Caco-2 (cell line): ENCODE measurements around the gene BMP6. TPM values are rescaled to one million over a fixed set of nuclear protein-coding genes. Genes with fewer than 3 reads are reported as not detected.
A peak's percentile ranks its signal among the peaks of the same experiment; 100 is the strongest.

ENCODE experiments used
- BruUV-seq: library from RNA; stranded (reverse); fragments of 400-500 nt; replicated peaks from 2 replicates; lab custom pipeline; 2021; lab: Mats Ljungman, UMichigan
- CTCF ChIA-PET: fragments of 300-600 bp; sonication (Branson Sonifier 250); formaldehyde crosslinking; loops from one replicate; lab custom pipeline; 2022; ENCODE audit warnings: antibody characterized with exemption; lab: Charles Lee
- POLR2A ChIA-PET: fragments of 300-600 bp; sonication (Branson Sonifier 250); formaldehyde crosslinking; loops from one replicate; lab custom pipeline; 2022; ENCODE audit warnings: antibody characterized with exemption; lab: Charles Lee
- DNase-seq, 2 experiments: peaks; one replicate each; pipeline versions ENCODE4 v3.0.0 to v3.0.0-alpha.2; 2020 to 2022
- H3K27me3 ChIP-seq: replicated peaks from 2 replicates; pipeline ENCODE4 v1.6.0; 2011; ENCODE audit warnings: low read length; ENCODE audit not compliant: control insufficient read depth, insufficient read depth
- H3K36me3 ChIP-seq: 2 replicates; pipeline ENCODE4 v1.5.1; 2011; ENCODE audit warnings: low read length; ENCODE audit not compliant: control insufficient read depth, insufficient read depth
- H3K4me1 ChIP-seq: fragments of 250-450 bp; sonication (Bioruptor Pico); 2 replicates; pipeline ENCODE4 v1.5.1; 2020; ENCODE audit warnings: mild to moderate bottlenecking
- H3K4me3 ChIP-seq: 2 replicates; pipeline ENCODE4 v1.5.1; 2011; ENCODE audit warnings: low read depth, mild to moderate bottlenecking, control low read depth, low read length
- H3K9me3 ChIP-seq: fragments of 250-450 bp; sonication (Bioruptor Pico); 2 replicates; pipeline ENCODE4 v1.5.1; 2020; ENCODE audit warnings: mild to moderate bottlenecking, moderate library complexity
- H3K27ac Mint-ChIP-seq: one replicate; pipeline ENCODE4 v1.8.0; 2022; ENCODE audit warnings: mixed read lengths; ENCODE audit not compliant: unreplicated experiment
- H3K27me3 Mint-ChIP-seq: one replicate; pipeline ENCODE4 v1.8.0; 2022; ENCODE audit warnings: mixed read lengths; ENCODE audit not compliant: insufficient read depth, unreplicated experiment
- H3K36me3 Mint-ChIP-seq: one replicate; pipeline ENCODE4 v1.8.0; 2022; ENCODE audit warnings: mild to moderate bottlenecking, mixed read lengths; ENCODE audit not compliant: insufficient read depth, unreplicated experiment
- H3K4me1 Mint-ChIP-seq: one replicate; pipeline ENCODE4 v1.8.0; 2022; ENCODE audit warnings: low read depth, mixed read lengths; ENCODE audit not compliant: unreplicated experiment
- H3K4me3 Mint-ChIP-seq: one replicate; pipeline ENCODE4 v1.8.0; 2022; ENCODE audit warnings: mild to moderate bottlenecking, moderate library complexity, mixed read lengths; ENCODE audit not compliant: unreplicated experiment
- H3K9me3 Mint-ChIP-seq: one replicate; pipeline ENCODE4 v1.8.0; 2022; ENCODE audit warnings: mixed read lengths; ENCODE audit not compliant: unreplicated experiment
- CTCF ChIP-seq, 2 experiments: fragments of 200-600 bp in 1 of 2; IDR thresholded peaks; 1 replicate in 1 of 2; 2 replicates in 1 of 2; pipeline versions ENCODE4 v1.5.1 to v1.8.0; 2011 to 2022; ENCODE audit warnings: antibody characterized with exemption in 1 of 2, control low read depth in 1 of 2, inconsistent platforms in 1 of 2, low read depth in 1 of 2, low read length in 1 of 2, mild to moderate bottlenecking in 1 of 2, moderate library complexity in 1 of 2; ENCODE audit not compliant: insufficient read depth in 1 of 2, severe bottlenecking in 1 of 2, unreplicated experiment in 1 of 2
- intact Hi-C: fragments of 100-400 bp; cut with micrococcal nuclease; formaldehyde crosslinking; loops from one replicate; pipeline ENCODE4 v1.10.0; 2022; ENCODE audit not compliant: unreplicated experiment
- total RNA-seq: library from RNA; stranded (reverse); gene quantifications from 2 replicates; pipeline ENCODE4 v1.2.3, GENCODE V29; 2022

The BMP6 gene
- total RNA-seq, 1 experiment from 2014 or later = 0.61 TPM

GRCh38 chr6:7728855-7729590, 3.1 kb downstream of the BMP6 start:
- Mint-ChIP-seq H3K27me3 (peaks cover 27% of the 10 kb centered on the region), H3K4me3 (peak overlapping the region; percentile 69), H3K27ac (no peak overlapping the region), H3K9me3 (no peaks in the 10 kb centered on the region), H3K4me1 (no peaks in the 10 kb centered on the region), H3K36me3 (no peaks in the 10 kb centered on the region)
- Histone ChIP-seq H3K27me3 (peaks cover 6% of the 10 kb centered on the region), H3K4me1 (peaks cover 9% of the 10 kb centered on the region; the same call in 1 of the 2 replicates), H3K4me3 (no peak overlapping the region), H3K36me3 (no peaks in the 10 kb centered on the region), H3K9me3 (no peaks in the 10 kb centered on the region)
- TF ChIP-seq CTCF (IDR thresholded peaks at IDR 0.05; ENCODE audit: insufficient read depth in 1 of 2, low read depth in 1 of 2, low read length in 1 of 2, severe bottlenecking in 1 of 2, unreplicated experiment in 1 of 2) = no peak
- no TSS peak for BruUV-seq
- DNase-seq = no peak
- ChIA-PET CTCF (interaction anchor here (0.6 kb wide), 1 partner anchor 735 kb away, joined by 11 read pairs; no protein-coding TSS in a partner anchor), POLR2A (no interaction called here)
- intact Hi-C loops = loop anchor here (10.0 kb wide), 1 partner anchor 186 kb away; the partner anchor contains the start of gene TXNDC5

GRCh38 chr6:7730001-7730783, 4.3 kb downstream of the BMP6 start:
- Histone ChIP-seq H3K4me3 (no peak overlapping the region), H3K4me1 (peaks cover 9% of the 10 kb centered on the region; the same call in 1 of the 2 replicates), H3K9me3 (no peaks in the 10 kb centered on the region), H3K27me3 (peaks cover 6% of the 10 kb centered on the region), H3K36me3 (no peaks in the 10 kb centered on the region)
- ChIA-PET CTCF (no interaction called here), POLR2A (no interaction called here)
- no peak for TF ChIP-seq CTCF (IDR thresholded peaks at IDR 0.05; ENCODE audit: insufficient read depth in 1 of 2, low read depth in 1 of 2, low read length in 1 of 2, severe bottlenecking in 1 of 2, unreplicated experiment in 1 of 2)
- Mint-ChIP-seq H3K4me1 (no peaks in the 10 kb centered on the region), H3K36me3 (no peaks in the 10 kb centered on the region), H3K4me3 (no peak overlapping the region), H3K27ac (no peak overlapping the region), H3K27me3 (peaks cover 18% of the 10 kb centered on the region), H3K9me3 (no peaks in the 10 kb centered on the region)
- intact Hi-C loops = no loop called here
- no peak for DNase-seq
- no TSS peak for BruUV-seq

GRCh38 chr6:7730784-7731227, 4.9 kb downstream of the BMP6 start:
- DNase-seq = no peak
- no peaks in the 10 kb centered on the region for H3K4me1 Mint-ChIP-seq
- POLR2A ChIA-PET = no interaction called here
- Histone ChIP-seq H3K4me1 (peaks cover 9% of the 10 kb centered on the region; the same call in 1 of the 2 replicates), H3K4me3 (no peak overlapping the region), H3K27me3 (peaks cover 6% of the 10 kb centered on the region), H3K36me3 (no peaks in the 10 kb centered on the region), H3K9me3 (no peaks in the 10 kb centered on the region)
- intact Hi-C loops = no loop called here
- no peak for TF ChIP-seq CTCF (IDR thresholded peaks at IDR 0.05; ENCODE audit: insufficient read depth in 1 of 2, low read depth in 1 of 2, low read length in 1 of 2, severe bottlenecking in 1 of 2, unreplicated experiment in 1 of 2)
- BruUV-seq = no TSS peak
- H3K9me3 Mint-ChIP-seq = no peaks in the 10 kb centered on the region
- H3K27ac Mint-ChIP-seq = no peak overlapping the region
- no peak overlapping the region for H3K4me3 Mint-ChIP-seq
- peaks cover 13% of the 10 kb centered on the region for H3K27me3 Mint-ChIP-seq
- H3K36me3 Mint-ChIP-seq = no peaks in the 10 kb centered on the region
- CTCF ChIA-PET = no interaction called here
